Stimulated activated CD8-positive, alpha-beta memory T cell treated with anti-CD3 and anti-CD28 coated beads, Interleukin-4, amount 100 ng/mL, for 1 hour (primary cell): ENCODE data around the gene CDKAL1.

ENCODE experiments used
- DNase-seq, 2 donors: peaks; one replicate each; pipeline ENCODE4 v3.0.0-alpha.2; 2020; ENCODE audit warnings: low read depth in 2 of 2, low spot score in 1 of 2

Gene CDKAL1

GRCh38 chr6:21123507-21124436 lies 589.5 kb downstream of the CDKAL1 start:
- DNase-seq, result no peak

GRCh38 chr6:21128601-21129000 lies 594.3 kb downstream of the CDKAL1 start:
- no peak for DNase-seq

GRCh38 chr6:21131406-21131805 lies 597.1 kb downstream of the CDKAL1 start:
- DNase-seq, result no peak

GRCh38 chr6:21132446-21132845 lies 598.2 kb downstream of the CDKAL1 start:
- no peak for DNase-seq

- no peak for DNase-seq
These were observed 598.9 kb downstream of the CDKAL1 start for GRCh38 chr6:21132856-21133838.

- no peak for DNase-seq
These were observed 599.6 kb downstream of the CDKAL1 start for GRCh38 chr6:21133901-21134300.

- no peak for DNase-seq
These were observed 600.1 kb downstream of the CDKAL1 start for GRCh38 chr6:21134356-21134755.

GRCh38 chr6:21135484-21136013 lies 601.3 kb downstream of the CDKAL1 start:
- DNase-seq, result no peak

- no peak for DNase-seq
These were observed 603.6 kb downstream of the CDKAL1 start for GRCh38 chr6:21137700-21138335.

- DNase-seq, result no peak
These were observed 604.2 kb downstream of the CDKAL1 start for GRCh38 chr6:21138336-21139069.

GRCh38 chr6:21140966-21141365 lies 606.7 kb downstream of the CDKAL1 start:
- DNase-seq, result no peak

GRCh38 chr6:21141616-21142303 lies 607.5 kb downstream of the CDKAL1 start:
- no peak for DNase-seq

- no peak for DNase-seq
These were observed 608.5 kb downstream of the CDKAL1 start for GRCh38 chr6:21142741-21143140.

GRCh38 chr6:21143645-21144044 lies 609.4 kb downstream of the CDKAL1 start:
- no peak for DNase-seq

GRCh38 chr6:21144928-21145327 lies 610.7 kb downstream of the CDKAL1 start:
- DNase-seq, result no peak

GRCh38 chr6:21147995-21148394 lies 613.7 kb downstream of the CDKAL1 start:
- no peak for DNase-seq

- DNase-seq, result no peak
These were observed 615.2 kb downstream of the CDKAL1 start for GRCh38 chr6:21149470-21149869.

- no peak for DNase-seq
These were observed 616.4 kb downstream of the CDKAL1 start for GRCh38 chr6:21150667-21151066.

- DNase-seq, result no peak
These were observed 616.9 kb downstream of the CDKAL1 start for GRCh38 chr6:21151119-21151518.

- no peak for DNase-seq
These were observed 617.3 kb downstream of the CDKAL1 start for GRCh38 chr6:21151530-21151929.
